KMS-11 (cell line): ENCODE measurements around the gene SLC12A2.

Source experiments
- H2AFZ ChIP-seq: fragments of 200-600 bp; sonication (generic); 2 replicates; pipeline ENCODE4 v1.6.1; 2016; ENCODE audit warnings: antibody characterized with exemption, mixed run types, low read depth
- H3K27ac ChIP-seq: fragments of 200-600 bp; sonication (generic); 2 replicates; pipeline ENCODE4 v1.6.1; 2016; ENCODE audit warnings: mild to moderate bottlenecking, mixed run types
- H3K27me3 ChIP-seq: fragments of 200-600 bp; sonication (generic); 2 replicates; pipeline ENCODE4 v1.6.1; 2017; ENCODE audit warnings: mild to moderate bottlenecking, low read depth, mixed run types, moderate library complexity; ENCODE audit not compliant: insufficient read depth
- H3K36me3 ChIP-seq: fragments of 200-600 bp; sonication (generic); 2 replicates; pipeline ENCODE4 v1.6.1; 2017; ENCODE audit warnings: mild to moderate bottlenecking, mixed run types; ENCODE audit not compliant: insufficient read depth
- H3K4me1 ChIP-seq: fragments of 200-600 bp; sonication (generic); 2 replicates; pipeline ENCODE4 v1.6.1; 2016; ENCODE audit warnings: mild to moderate bottlenecking, low read depth, mixed run types; ENCODE audit not compliant: poor library complexity, severe bottlenecking
- H3K4me2 ChIP-seq: fragments of 200-600 bp; sonication (generic); 2 replicates; pipeline ENCODE4 v1.7.0; 2016; ENCODE audit warnings: mild to moderate bottlenecking, mixed run types
- H3K4me3 ChIP-seq: fragments of 200-600 bp; sonication (generic); IDR thresholded peaks from 2 replicates; pipeline ENCODE4 v1.6.1; 2017; ENCODE audit warnings: low read depth, low read length, mixed read lengths; ENCODE audit not compliant: insufficient read depth
- H3K79me2 ChIP-seq: fragments of 200-600 bp; sonication (generic); 2 replicates; pipeline ENCODE4 v1.6.1; 2016; ENCODE audit warnings: low read depth, mixed run types; ENCODE audit not compliant: insufficient read depth
- H3K9ac ChIP-seq: fragments of 200-600 bp; sonication (generic); 2 replicates; pipeline ENCODE4 v1.6.1; 2016; ENCODE audit warnings: mild to moderate bottlenecking, mixed run types
- H4K20me1 ChIP-seq: fragments of 200-600 bp; sonication (generic); 2 replicates; pipeline ENCODE4 v1.6.1; 2016; ENCODE audit warnings: mild to moderate bottlenecking, mixed run types; ENCODE audit not compliant: insufficient read depth
- CTCF ChIP-seq: fragments of 200-600 bp; sonication (generic); conservative IDR thresholded peaks from 2 replicates; pipeline ENCODE4 v1.6.1; 2017; ENCODE audit warnings: low read depth, mild to moderate bottlenecking, antibody characterized with exemption, low read length, moderate library complexity, mixed read lengths

The SLC12A2 gene

GRCh38 chr5:128083033-128083810 lies at the start of gene SLC12A2:
TSS of gene SLC12A2 (plus strand) at chr5:128083766. CDS start at chr5:128083955, 189 bp downstream.
- Histone ChIP-seq H2AFZ (peak within 1 kb of the TSS; percentile 79), H3K36me3 (no peaks in the 10 kb centered on the region), H3K4me2 (peak within 1 kb of the TSS; percentile 93), H3K4me1 (peaks cover 55% of the 10 kb centered on the region), H3K27ac (peak within 1 kb of the TSS; percentile 90), H3K79me2 (peaks cover 51% of the 10 kb centered on the region), H3K4me3 (no peak within 1 kb of the TSS), H4K20me1 (no peaks in the 10 kb centered on the region), H3K9ac (peak within 1 kb of the TSS; percentile 89), H3K27me3 (no peaks in the 10 kb centered on the region)
- no peak for TF ChIP-seq CTCF

GRCh38 chr5:128035689-128036088 lies 47.9 kb upstream of the SLC12A2 start:
- no peak overlapping the region for H3K9ac ChIP-seq
- no peaks in the 10 kb centered on the region for H3K27me3 ChIP-seq
- no peaks in the 10 kb centered on the region for H3K36me3 ChIP-seq
- TF ChIP-seq CTCF: no peak
- no peaks in the 10 kb centered on the region for H4K20me1 ChIP-seq
- H3K27ac ChIP-seq: no peak overlapping the region
- H3K4me2 ChIP-seq: no peak overlapping the region
- H3K79me2 ChIP-seq: 0 out of 2 replicates have a peak, but pooled peaks cover 5% of the 10 kb centered on the region
- no peaks in the 10 kb centered on the region for H3K4me1 ChIP-seq
- H2AFZ ChIP-seq: no peak overlapping the region
- no peak overlapping the region for H3K4me3 ChIP-seq

- Histone ChIP-seq H3K79me2 (0 out of 2 replicates have a peak, but pooled peaks cover 5% of the 10 kb centered on the region), H3K4me1 (no peaks in the 10 kb centered on the region), H3K4me2 (no peak overlapping the region), H3K27ac (no peak overlapping the region), H3K4me3 (no peak overlapping the region), H3K36me3 (no peaks in the 10 kb centered on the region), H3K27me3 (no peaks in the 10 kb centered on the region), H4K20me1 (no peaks in the 10 kb centered on the region), H2AFZ (no peak overlapping the region), H3K9ac (no peak overlapping the region)
- no peak for TF ChIP-seq CTCF
These were observed 46.6 kb upstream of the SLC12A2 start for GRCh38 chr5:128036950-128037349.

- Histone ChIP-seq H3K27ac (no peak overlapping the region), H2AFZ (no peak overlapping the region)
These were observed 44.9 kb upstream of the SLC12A2 start for GRCh38 chr5:128038643-128039042.

More at GRCh38 chr5:128038643-128039042, 44.9 kb upstream of the SLC12A2 start:
- Histone ChIP-seq H3K27me3 (no peaks in the 10 kb centered on the region), H4K20me1 (no peaks in the 10 kb centered on the region), H3K4me3 (no peak overlapping the region), H3K79me2 (no peaks in the 10 kb centered on the region), H3K4me2 (no peak overlapping the region), H3K4me1 (no peaks in the 10 kb centered on the region), H3K9ac (no peak overlapping the region), H3K36me3 (no peaks in the 10 kb centered on the region)
- no peak for TF ChIP-seq CTCF
